Neutrophil (primary cell): Measurements from ENCODE around the gene PRR4.

Experiments
- H3K27ac ChIP-seq: fragments of 200-600 bp; sonication (generic); 2 replicates; pipeline ENCODE4 v1.5.1; 2016; ENCODE audit warnings: mild to moderate bottlenecking, moderate library complexity
- H3K27me3 ChIP-seq: fragments of 200-600 bp; sonication (generic); 2 replicates; pipeline ENCODE4 v1.6.0; 2016; ENCODE audit warnings: mild to moderate bottlenecking
- H3K36me3 ChIP-seq: fragments of 200-600 bp; sonication (generic); 2 replicates; pipeline ENCODE4 v1.5.1; 2017
- H3K4me1 ChIP-seq, 2 experiments: fragments of 200-600 bp in 1 of 2; sonication (generic) in 1 of 2; 1 replicate in 1 of 2; 2 replicates in 1 of 2; pipeline versions ENCODE4 v1.5.1 to v1.6.1; 2013 to 2016; ENCODE audit warnings: low read depth in 1 of 2, low read length in 1 of 2, mild to moderate bottlenecking in 1 of 2, moderate library complexity in 1 of 2; ENCODE audit not compliant: control insufficient read depth in 1 of 2, insufficient read depth in 1 of 2
- H3K4me3 ChIP-seq, 2 experiments: fragments of 200-600 bp in 1 of 2; sonication (generic) in 1 of 2; 1 replicate in 1 of 2; 2 replicates in 1 of 2; pipeline ENCODE4 v1.5.1; 2013 to 2016; ENCODE audit warnings: low read depth in 1 of 2, low read length in 1 of 2, mild to moderate bottlenecking in 1 of 2, moderate library complexity in 1 of 2
- H3K9me3 ChIP-seq: fragments of 200-600 bp; sonication (generic); 2 replicates; pipeline ENCODE4 v1.5.1; 2016
- CTCF ChIP-seq: fragments of 200-600 bp; sonication (generic); IDR thresholded peaks from 2 replicates; pipeline ENCODE4 v1.5.1; 2016; ENCODE audit warnings: antibody characterized with exemption

The PRR4 gene, protein sequence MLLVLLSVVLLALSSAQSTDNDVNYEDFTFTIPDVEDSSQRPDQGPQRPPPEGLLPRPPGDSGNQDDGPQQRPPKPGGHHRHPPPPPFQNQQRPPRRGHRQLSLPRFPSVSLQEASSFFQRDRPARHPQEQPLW

DNA sequence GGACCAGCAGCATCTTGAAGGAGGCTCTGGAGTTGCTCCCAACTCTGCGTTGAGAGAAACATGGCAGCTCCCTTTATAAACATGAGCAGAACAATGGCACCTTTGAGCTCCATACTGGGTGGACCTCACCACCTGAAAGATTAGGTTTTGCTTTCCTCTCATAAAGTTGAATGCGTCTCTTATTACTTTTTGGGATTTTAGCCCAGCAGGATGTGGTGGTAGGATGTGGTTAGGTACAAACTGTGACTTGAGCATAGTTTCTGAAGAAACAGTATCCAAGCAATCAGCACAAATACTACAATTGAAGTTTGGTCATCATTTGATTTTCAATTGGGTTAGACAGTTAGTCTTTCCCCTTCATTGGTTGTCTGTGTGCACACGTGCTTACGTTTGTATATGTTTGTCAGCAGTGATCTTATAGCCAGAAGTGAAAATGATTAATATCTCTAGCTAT lies at the start of gene PRR4:
PRR4 (minus strand) TSS at position 51 of the 454 bp plus-strand sequence; CDS start at position 13, 38 bp downstream.
- Histone ChIP-seq H3K9me3 (no peaks in the 10 kb centered on the region), H3K27me3 (no peaks in the 10 kb centered on the region), H3K4me1 (no peaks in the 10 kb centered on the region), H3K4me3 (no peak within 1 kb of the TSS), H3K27ac (no peak within 1 kb of the TSS), H3K36me3 (no peaks in the 10 kb centered on the region)
- TF ChIP-seq CTCF = no peak

DNA sequence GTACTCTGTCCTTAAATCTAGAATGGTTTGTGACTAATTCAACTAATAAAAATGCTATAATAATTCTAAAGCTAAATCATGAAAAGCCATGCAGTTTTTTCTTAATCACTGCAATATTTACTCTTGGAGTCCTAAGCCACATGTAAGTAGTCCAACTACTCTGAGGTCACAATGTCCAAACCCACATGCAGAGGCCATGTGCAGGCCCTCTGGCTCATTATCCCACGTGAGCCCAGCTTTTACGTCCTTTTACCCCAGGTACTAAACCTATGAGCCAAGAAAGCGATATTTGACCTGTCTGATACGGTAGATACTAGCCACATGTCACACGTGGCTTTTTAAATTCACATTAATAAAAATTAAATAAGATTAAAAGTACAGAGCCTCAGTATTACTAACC lies 47.6 kb upstream of the PRR4 start:
- Histone ChIP-seq H3K4me3 (no peak overlapping the region), H3K27me3 (no peaks in the 10 kb centered on the region), H3K36me3 (no peaks in the 10 kb centered on the region), H3K27ac (no peak overlapping the region), H3K9me3 (no peaks in the 10 kb centered on the region), H3K4me1 (no peaks in the 10 kb centered on the region)
- no peak for TF ChIP-seq CTCF

- Histone ChIP-seq H3K4me3 (no peak overlapping the region), H3K27me3 (no peaks in the 10 kb centered on the region), H3K4me1 (no peaks in the 10 kb centered on the region), H3K36me3 (no peaks in the 10 kb centered on the region), H3K27ac (no peak overlapping the region), H3K9me3 (no peaks in the 10 kb centered on the region)
- no peak for TF ChIP-seq CTCF
Observed at GRCh38 chr12:10891937-10892336, 42.7 kb upstream of the PRR4 start.

- Histone ChIP-seq H3K27me3 (no peaks in the 10 kb centered on the region), H3K36me3 (no peaks in the 10 kb centered on the region), H3K9me3 (no peaks in the 10 kb centered on the region), H3K4me1 (no peaks in the 10 kb centered on the region), H3K4me3 (no peak overlapping the region), H3K27ac (no peak overlapping the region)
- no peak for TF ChIP-seq CTCF
Observed at GRCh38 chr12:10889226-10889625, 40.0 kb upstream of the PRR4 start.

DNA sequence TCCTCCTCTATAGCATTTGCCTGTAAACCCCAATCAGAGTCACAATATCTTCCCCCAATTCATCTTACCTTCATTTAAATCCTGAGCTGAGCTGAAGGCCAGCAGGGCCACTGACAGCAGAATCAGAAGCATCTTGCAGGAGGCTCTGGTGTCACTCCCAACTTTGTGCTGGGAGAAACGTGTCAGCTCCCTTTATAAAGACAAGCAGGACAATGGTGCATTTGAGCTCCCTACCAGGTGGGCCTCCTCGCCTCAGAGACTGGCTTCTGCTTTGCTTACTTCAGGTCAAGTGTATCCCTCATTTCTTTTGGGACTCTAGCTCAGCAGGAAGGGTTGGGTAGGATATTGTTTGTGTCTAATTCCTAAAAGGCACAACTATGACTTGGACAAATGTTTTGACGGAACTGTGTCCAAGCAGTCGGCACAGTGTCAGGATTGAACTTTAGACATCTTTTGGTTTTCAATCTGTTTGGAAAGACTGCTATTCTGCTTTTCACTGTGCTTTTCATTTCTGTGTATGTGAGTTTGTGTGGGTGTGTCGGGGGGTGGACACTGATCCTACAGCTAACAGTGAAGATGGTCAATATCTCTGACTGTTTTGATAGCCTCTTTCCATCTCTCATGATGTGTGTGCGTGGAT lies 34.9 kb upstream of the PRR4 start, which contains the start of gene PRH1:
PRH1 (minus strand) TSS at position 170 of the 640 bp plus-strand sequence; CDS start at position 132, 38 bp downstream.
- no peaks in the 10 kb centered on the region for H3K9me3 ChIP-seq
- no peaks in the 10 kb centered on the region for H3K36me3 ChIP-seq
- H3K4me1 ChIP-seq = no peaks in the 10 kb centered on the region
- H3K4me3 ChIP-seq = no peak within 1 kb of the TSS
- H3K27ac ChIP-seq = no peak within 1 kb of the TSS
- H3K27me3 ChIP-seq = no peaks in the 10 kb centered on the region
- TF ChIP-seq CTCF = no peak
